Measurements from ENCODE around the gene PLA2G4E. TPM values are rescaled to one million over a fixed set of nuclear protein-coding genes. Genes with fewer than 3 reads are reported as not detected.

The PLA2G4E gene
- total RNA-seq, 1 experiment from 2014 or later: 0.09 TPM

GRCh38 chr15:41996921-41997592 lies 23.8 kb downstream of the PLA2G4E start:
- DNase-seq: no peak
- Mint-ChIP-seq H3K27me3 (ENCODE audit: unreplicated experiment) (no peaks in the 10 kb centered on the region), H3K36me3 (ENCODE audit: insufficient read depth, unreplicated experiment) (no peaks in the 10 kb centered on the region), H3K27ac (ENCODE audit: unreplicated experiment) (no peak overlapping the region), H3K4me1 (ENCODE audit: low read depth, unreplicated experiment) (no peaks in the 10 kb centered on the region), H3K9me3 (ENCODE audit: low read depth, unreplicated experiment) (no peaks in the 10 kb centered on the region), H3K4me3 (ENCODE audit: low read depth, unreplicated experiment) (no peak overlapping the region)
- no TSS peak for BruUV-seq (replicated peaks)
- intact Hi-C loops (cut with micrococcal nuclease; ENCODE audit: unreplicated experiment): no loop called here
- no peak for TF ChIP-seq CTCF (IDR thresholded peaks at IDR 0.05; ENCODE audit: unreplicated experiment)
- CTCF ChIA-PET: interaction anchor here (0.7 kb wide), 1 partner anchor 88 kb away, joined by 3 read pairs; no protein-coding TSS in a partner anchor

- no peak for DNase-seq
- no peak for TF ChIP-seq CTCF (IDR thresholded peaks at IDR 0.05; ENCODE audit: unreplicated experiment)
- CTCF ChIA-PET: no interaction called here
- Mint-ChIP-seq H3K36me3 (ENCODE audit: insufficient read depth, unreplicated experiment) (no peaks in the 10 kb centered on the region), H3K4me1 (ENCODE audit: low read depth, unreplicated experiment) (no peaks in the 10 kb centered on the region), H3K27ac (ENCODE audit: unreplicated experiment) (no peak overlapping the region), H3K27me3 (ENCODE audit: unreplicated experiment) (no peaks in the 10 kb centered on the region), H3K9me3 (ENCODE audit: low read depth, unreplicated experiment) (no peaks in the 10 kb centered on the region), H3K4me3 (ENCODE audit: low read depth, unreplicated experiment) (no peak overlapping the region)
- no TSS peak for BruUV-seq (replicated peaks)
- intact Hi-C loops (cut with micrococcal nuclease; ENCODE audit: unreplicated experiment): no loop called here
Measured at GRCh38 chr15:41996376-41996775, 24.5 kb downstream of the PLA2G4E start.

- CTCF ChIA-PET: interaction anchor here (0.9 kb wide), 1 partner anchor 62 kb away, joined by 4 read pairs; no protein-coding TSS in a partner anchor
- H3K4me3 Mint-ChIP-seq (ENCODE audit: low read depth, unreplicated experiment): no peak overlapping the region
- no peak for DNase-seq
- H3K4me1 Mint-ChIP-seq (ENCODE audit: low read depth, unreplicated experiment): no peaks in the 10 kb centered on the region
- H3K36me3 Mint-ChIP-seq (ENCODE audit: insufficient read depth, unreplicated experiment): no peaks in the 10 kb centered on the region
- BruUV-seq (replicated peaks): no TSS peak
- H3K9me3 Mint-ChIP-seq (ENCODE audit: low read depth, unreplicated experiment): no peaks in the 10 kb centered on the region
- no peak for TF ChIP-seq CTCF (IDR thresholded peaks at IDR 0.05; ENCODE audit: unreplicated experiment)
- H3K27ac Mint-ChIP-seq (ENCODE audit: unreplicated experiment): no peak overlapping the region
- no peaks in the 10 kb centered on the region for H3K27me3 Mint-ChIP-seq (ENCODE audit: unreplicated experiment)
- intact Hi-C loops (cut with micrococcal nuclease; ENCODE audit: unreplicated experiment): no loop called here
Measured at GRCh38 chr15:41995476-41995855, 25.4 kb downstream of the PLA2G4E start.

- H3K9me3 Mint-ChIP-seq (ENCODE audit: low read depth, unreplicated experiment): no peaks in the 10 kb centered on the region
- no peak overlapping the region for H3K27ac Mint-ChIP-seq (ENCODE audit: unreplicated experiment)
- BruUV-seq (replicated peaks): no TSS peak
- no peaks in the 10 kb centered on the region for H3K27me3 Mint-ChIP-seq (ENCODE audit: unreplicated experiment)
- H3K4me3 Mint-ChIP-seq (ENCODE audit: low read depth, unreplicated experiment): no peak overlapping the region
- no peaks in the 10 kb centered on the region for H3K36me3 Mint-ChIP-seq (ENCODE audit: insufficient read depth, unreplicated experiment)
- DNase-seq: no peak
- intact Hi-C loops (cut with micrococcal nuclease; ENCODE audit: unreplicated experiment): no loop called here
- no peaks in the 10 kb centered on the region for H3K4me1 Mint-ChIP-seq (ENCODE audit: low read depth, unreplicated experiment)
- TF ChIP-seq CTCF (IDR thresholded peaks at IDR 0.05; ENCODE audit: unreplicated experiment): no peak
- CTCF ChIA-PET: interaction anchor here (0.9 kb wide), 1 partner anchor 63 kb away, joined by 4 read pairs; no protein-coding TSS in a partner anchor
Measured at GRCh38 chr15:41994772-41995475, 25.9 kb downstream of the PLA2G4E start.

Measured in Calu3 (cell line).